ENCODE data around the gene TEX10. TPM values are rescaled to one million over a fixed set of nuclear protein-coding genes. Genes with fewer than 3 reads are reported as not detected.

The TEX10 gene
- total and polyA plus RNA-seq, 2 of the 4 experiments (the other 2 are of a cell fraction), result 16.2 to 43.9 TPM

DNA sequence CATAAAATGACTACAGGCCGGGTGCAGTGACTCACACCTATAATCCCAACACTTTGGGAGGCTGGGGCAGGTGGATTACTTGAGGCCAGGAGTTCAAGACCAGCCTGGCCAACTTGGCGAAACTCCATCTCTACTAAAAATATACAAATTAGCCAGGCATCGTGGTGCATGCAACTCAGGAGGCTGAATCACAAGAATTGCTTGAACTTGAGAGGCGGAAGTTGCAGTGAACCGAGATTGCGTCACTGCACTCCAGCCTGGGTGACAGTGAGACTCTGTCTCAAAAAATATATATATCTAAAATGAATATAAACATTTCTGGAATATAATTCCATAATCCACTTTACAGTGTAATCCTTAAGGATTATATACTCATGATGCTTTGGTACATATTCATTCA is 66.5 kb downstream of the TEX10 start:
- DNase-seq (peak; percentile 49), ATAC-seq (ENCODE audit: low read depth) (peak; percentile 32; the same call in 1 of the 2 replicates)
- Histone ChIP-seq H4K20me1 (ENCODE audit: insufficient read depth, low read length) (no peaks in the 10 kb centered on the region), H3K4me2 (ENCODE audit: low read depth, low read length) (no peak overlapping the region), H3K4me3 (ENCODE audit: insufficient read depth, low read depth, low read length) (no peak overlapping the region), H3K27ac (ENCODE audit: insufficient read depth, low read length) (no peak overlapping the region), H4K8ac (ENCODE audit: low read depth in 2 of 2, low read length in 2 of 2) (no peak overlapping the region), H3K9me3 (ENCODE audit: control insufficient read depth, insufficient read depth, low read length) (no peaks in the 10 kb centered on the region), H3K14ac (replicated peaks; ENCODE audit: low read depth, low read length) (no peak overlapping the region), H3K9ac (ENCODE audit: low read depth, low read length) (no peak overlapping the region), H3K18ac (ENCODE audit: low read depth, low read length) (no peak overlapping the region), H2BK5ac (ENCODE audit: low read depth, low read length, poor library complexity, severe bottlenecking) (no peak overlapping the region), H3K4me1 (ENCODE audit: control insufficient read depth, insufficient read depth, low read length) (no peaks in the 10 kb centered on the region), H3K23ac (ENCODE audit: low read depth, low read length) (no peak overlapping the region), H2AFZ (replicated peaks; ENCODE audit: low read length, poor library complexity) (no peak overlapping the region), H3K79me1 (ENCODE audit: low read depth in 1 of 2, low read length in 2 of 2) (peaks cover 2 to 10% of the 10 kb centered on the region in 2 experiments; a peak in 1 of 4 replicates), H4K5ac (ENCODE audit: low read depth, low read length) (no peak overlapping the region), H3K27me3 (ENCODE audit: control insufficient read depth, insufficient read depth, low read length) (no peaks in the 10 kb centered on the region), H2AK5ac (ENCODE audit: low read depth, low read length) (no peak overlapping the region), H2BK15ac (ENCODE audit: low read depth, low read length) (no peak overlapping the region), H3K4ac (ENCODE audit: low read depth, low read length) (no peak overlapping the region), H2BK20ac (ENCODE audit: low read depth, low read length) (no peak overlapping the region), H3K56ac (ENCODE audit: extremely low read depth, insufficient read depth, low read length) (no peak overlapping the region), H2AK9ac (replicated peaks; ENCODE audit: low read depth, low read length, poor library complexity) (no peak overlapping the region), H3K9me1 (ENCODE audit: insufficient read depth, low read length) (no peaks in the 10 kb centered on the region), H2BK120ac (ENCODE audit: low read depth, low read length) (no peak overlapping the region), H3K36me3 (ENCODE audit: control insufficient read depth, insufficient read depth, low read length) (peaks cover 20% of the 10 kb centered on the region), H4K91ac (ENCODE audit: insufficient read depth, low read depth, low read length) (no peak overlapping the region)
- BruUV-seq (replicated peaks), result no TSS peak
- ChIA-PET CTCF (no interaction called here), POLR2A (ENCODE audit: unreplicated experiment) (no interaction called here)
- TF ChIP-seq POLR2A (IDR thresholded peaks at IDR 0.05; ENCODE audit: low read depth, low read length) (no peak), FOS (IDR thresholded peaks at IDR 0.05; ENCODE audit: low read depth, low read length) (no peak), USF2 (IDR thresholded peaks at IDR 0.05; ENCODE audit: low read depth, low read length) (no peak), CEBPB (IDR thresholded peaks at IDR 0.05; ENCODE audit: low read depth, low read length) (peak; percentile 77)
- TF ChIP-seq, protein P1, sequence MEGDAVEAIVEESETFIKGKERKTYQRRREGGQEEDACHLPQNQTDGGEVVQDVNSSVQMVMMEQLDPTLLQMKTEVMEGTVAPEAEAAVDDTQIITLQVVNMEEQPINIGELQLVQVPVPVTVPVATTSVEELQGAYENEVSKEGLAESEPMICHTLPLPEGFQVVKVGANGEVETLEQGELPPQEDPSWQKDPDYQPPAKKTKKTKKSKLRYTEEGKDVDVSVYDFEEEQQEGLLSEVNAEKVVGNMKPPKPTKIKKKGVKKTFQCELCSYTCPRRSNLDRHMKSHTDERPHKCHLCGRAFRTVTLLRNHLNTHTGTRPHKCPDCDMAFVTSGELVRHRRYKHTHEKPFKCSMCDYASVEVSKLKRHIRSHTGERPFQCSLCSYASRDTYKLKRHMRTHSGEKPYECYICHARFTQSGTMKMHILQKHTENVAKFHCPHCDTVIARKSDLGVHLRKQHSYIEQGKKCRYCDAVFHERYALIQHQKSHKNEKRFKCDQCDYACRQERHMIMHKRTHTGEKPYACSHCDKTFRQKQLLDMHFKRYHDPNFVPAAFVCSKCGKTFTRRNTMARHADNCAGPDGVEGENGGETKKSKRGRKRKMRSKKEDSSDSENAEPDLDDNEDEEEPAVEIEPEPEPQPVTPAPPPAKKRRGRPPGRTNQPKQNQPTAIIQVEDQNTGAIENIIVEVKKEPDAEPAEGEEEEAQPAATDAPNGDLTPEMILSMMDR (conservative IDR thresholded peaks at IDR 0.05; ENCODE audit: low read depth, low read length), result no peak
- 100% methylated on average over 1 of the region's 6 CpGs; no CpG with 5 or more reads in 1 of the 2 experiments for WGBS, 2 experiments (ENCODE audit: extremely low coverage in 2 of 2, insufficient read length in 1 of 2)
- intact Hi-C loops (cut with micrococcal nuclease) (no loop called here), dilution Hi-C loops (cut with HindIII; ENCODE audit: low sequenced_read_pairs, unreplicated experiment) (no loop called here), in situ Hi-C loops (cut with MboI; ENCODE audit: low sequenced_read_pairs) (no loop called here)

Measured in IMR-90 (cell line).